ENCODE measurements around the gene SPARCL1.

DNA sequence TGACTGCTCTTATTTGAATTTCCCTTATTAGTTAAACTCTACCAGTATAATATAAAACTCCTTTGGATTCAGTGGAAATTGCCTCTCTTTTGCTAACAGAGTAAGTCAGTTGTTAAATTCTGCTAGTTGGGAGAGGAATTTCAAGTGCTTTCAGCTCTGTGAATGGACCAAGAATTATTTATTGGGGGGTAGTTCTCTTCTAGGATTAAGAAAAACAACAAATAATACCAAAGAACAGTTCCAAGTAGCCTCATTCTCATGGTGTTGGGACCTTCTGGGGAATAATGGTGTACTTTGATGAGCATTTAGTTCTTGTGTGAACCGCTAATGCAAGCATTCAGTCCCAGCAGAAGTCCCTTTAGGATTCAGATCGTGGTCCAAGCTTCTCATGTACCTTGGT is 11.6 kb downstream of the SPARCL1 start:
- TF ChIP-seq CTCF (conservative IDR thresholded peaks at IDR 0.05 in 1 of 2, IDR thresholded peaks at IDR 0.05 in 1 of 2; ENCODE audit: low read depth in 1 of 2, low read length in 2 of 2) (no peak), EZH2 (IDR thresholded peaks at IDR 0.05; ENCODE audit: low read length, missing control alignments) (no peak)
